ENCODE data around the gene UMAD1. TPM values are rescaled to one million over a fixed set of nuclear protein-coding genes. Genes with fewer than 3 reads are reported as not detected.
"Not testable (repeated sequence)": the region's sequence is repeated elsewhere in the genome, so short reads cannot be mapped to it uniquely, and the experiment has no call there.

Gene UMAD1
- total and polyA plus RNA-seq, 2 experiments from 2014 or later, result 8.4 to 12.4 TPM

GRCh38 chr7:7821517-7821916, 181.0 kb downstream of the UMAD1 start (continued):
- TF ChIP-seq ZNF462 (CRISPR knock-in tag; IDR thresholded peaks at IDR 0.05), result no peak

GRCh38 chr7:7825294-7825693, 184.7 kb downstream of the UMAD1 start:
- H3K27ac Mint-ChIP-seq; H3K4me2 ChIP-seq; H3K4me3 Mint-ChIP-seq; H3K9me2 ChIP-seq (ENCODE audit: insufficient read depth); H3K4me3 ChIP-seq; H3K79me2 ChIP-seq (replicated peaks; ENCODE audit: insufficient read depth); ATAC-seq; H3K27ac ChIP-seq (ENCODE audit: low read depth); H3K36me3 ChIP-seq (ENCODE audit: insufficient read depth); H3K27me3 Mint-ChIP-seq (ENCODE audit: insufficient read depth, low read depth, poor library complexity); H3K27me3 ChIP-seq (ENCODE audit: insufficient read depth); H3F3A ChIP-seq (replicated peaks; ENCODE audit: low read depth); H2AFZ ChIP-seq; H3K9me3 Mint-ChIP-seq; DNase-seq (ENCODE audit: low spot score); H4K20me1 ChIP-seq (replicated peaks; ENCODE audit: insufficient read depth): not testable (repeated sequence)
- peaks cover 40% of the 10 kb centered on the region for H3K4me1 ChIP-seq (ENCODE audit: insufficient read depth)
- H3K36me3 Mint-ChIP-seq (ENCODE audit: low read depth), result peaks cover 13% of the 10 kb centered on the region
- H3K4me1 Mint-ChIP-seq, result peaks cover 41% of the 10 kb centered on the region

GRCh38 chr7:7829667-7830066, 189.1 kb downstream of the UMAD1 start:
- Mint-ChIP-seq H3K27ac (no peak overlapping the region), H3K27me3 (ENCODE audit: insufficient read depth, low read depth, poor library complexity) (peaks cover 4% of the 10 kb centered on the region), H3K36me3 (ENCODE audit: low read depth) (peaks cover 13% of the 10 kb centered on the region), H3K9me3 (peaks cover 3% of the 10 kb centered on the region), H3K4me1 (peaks cover 12% of the 10 kb centered on the region), H3K4me3 (no peak overlapping the region)
- Histone ChIP-seq H3K4me1 (ENCODE audit: insufficient read depth) (peaks cover 4% of the 10 kb centered on the region; the same call in 1 of the 2 replicates), H3K79me2 (replicated peaks; ENCODE audit: insufficient read depth) (no peaks in the 10 kb centered on the region), H3F3A (replicated peaks; ENCODE audit: low read depth) (no peaks in the 10 kb centered on the region), H3K36me3 (ENCODE audit: insufficient read depth) (no peaks in the 10 kb centered on the region), H2AFZ (no peak overlapping the region), H3K9me2 (ENCODE audit: insufficient read depth) (no peaks in the 10 kb centered on the region), H4K20me1 (replicated peaks; ENCODE audit: insufficient read depth) (no peaks in the 10 kb centered on the region), H3K4me2 (no peak overlapping the region), H3K27ac (ENCODE audit: low read depth) (no peak overlapping the region), H3K4me3 (no peak overlapping the region), H3K27me3 (ENCODE audit: insufficient read depth) (no peaks in the 10 kb centered on the region)
- ATAC-seq, result no peak
- DNase-seq (ENCODE audit: low spot score), result no peak
- TF ChIP-seq EZH2phosphoT487 (IDR thresholded peaks at IDR 0.05; ENCODE audit: unreplicated experiment), result no peak
- no peak for TF ChIP-seq NANOG (IDR thresholded peaks at IDR 0.05; ENCODE audit: borderline replicate concordance)
- TF ChIP-seq STAT1 (IDR thresholded peaks at IDR 0.05; ENCODE audit: unreplicated experiment), result no peak
- no peak for TF ChIP-seq ZNF462 (CRISPR knock-in tag; IDR thresholded peaks at IDR 0.05)
- TF ChIP-seq ZNF331 (CRISPR knock-in tag; IDR thresholded peaks at IDR 0.05; ENCODE audit: low read depth), result no peak
